ENCODE measurements around the gene PRICKLE4. TPM values are rescaled to one million over a fixed set of nuclear protein-coding genes. Genes with fewer than 3 reads are reported as not detected.

Gene PRICKLE4
- total and polyA plus RNA-seq, 2 experiments from 2014 or later, result 0.80 to 4.0 TPM

DNA sequence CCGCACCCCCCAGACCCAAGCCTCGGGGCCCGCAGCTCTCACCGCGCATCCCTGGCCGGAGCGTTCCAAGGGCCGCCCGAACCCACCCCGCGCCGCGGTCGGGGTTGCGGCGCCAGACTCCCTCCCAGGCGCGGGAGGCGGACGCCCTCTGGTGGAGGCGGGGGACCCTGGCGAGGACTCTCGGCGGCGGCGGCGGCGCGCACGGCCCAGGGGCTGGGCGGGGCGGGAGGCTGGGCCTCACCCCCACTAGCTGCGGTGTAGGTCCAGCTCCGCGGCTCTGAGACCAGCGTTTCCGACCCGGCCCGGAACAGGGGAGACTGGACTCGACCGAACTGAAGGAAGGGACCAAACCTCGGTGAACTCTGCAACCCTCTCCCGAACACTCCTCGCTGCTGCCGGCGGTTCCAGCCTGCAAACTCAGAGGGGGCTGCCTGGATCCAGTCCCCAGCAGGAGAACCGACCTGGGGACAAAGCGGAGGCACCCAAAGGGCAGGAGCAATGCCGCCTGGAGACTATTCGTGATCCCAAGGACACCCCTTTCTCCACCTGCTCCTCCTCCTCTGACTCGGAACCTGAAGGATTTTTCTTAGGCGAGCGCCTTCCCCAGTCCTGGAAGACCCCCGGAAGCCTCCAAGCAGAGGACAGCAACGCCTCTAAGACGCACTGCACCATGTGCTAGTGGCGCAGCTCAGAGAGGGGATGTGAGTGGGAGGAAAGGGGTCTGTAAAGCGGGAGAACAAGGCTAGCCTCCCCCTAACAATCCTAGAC is 6.1 kb downstream of the PRICKLE4 start:
- Histone ChIP-seq H3K36me3 (replicated peaks; ENCODE audit: insufficient read depth, low read depth) (no peaks in the 10 kb centered on the region), H2AFZ (peak overlapping the region; percentile 88), H3K9me2 (replicated peaks; ENCODE audit: insufficient read depth) (no peaks in the 10 kb centered on the region), H3K79me2 (peaks cover 25% of the 10 kb centered on the region), H3K4me1 (ENCODE audit: insufficient read depth) (peaks cover 6% of the 10 kb centered on the region), H3K4me2 (peak overlapping the region; percentile 91), H3K4me3 (peak overlapping the region; percentile 87), H3K27ac (peak overlapping the region; percentile 96), H3K27me3 (no peaks in the 10 kb centered on the region), H4K20me1 (ENCODE audit: insufficient read depth, poor library complexity, severe bottlenecking) (no peaks in the 10 kb centered on the region), H3K9me3 (ENCODE audit: low read depth) (no peaks in the 10 kb centered on the region)
- peak; percentile 94 for DNase-seq (ENCODE audit: low spot score)
- TF ChIP-seq EZH2phosphoT487 (IDR thresholded peaks at IDR 0.05; ENCODE audit: low read depth, severe bottlenecking, unreplicated experiment) (no peak), CTCF (IDR thresholded peaks at IDR 0.05; ENCODE audit: poor library complexity) (peak; percentile 72)
- 1% methylated on average over 54 of the region's 58 CpGs for WGBS (ENCODE audit: low lambda C conversion rate, missing lambda C conversion rate)

DNA sequence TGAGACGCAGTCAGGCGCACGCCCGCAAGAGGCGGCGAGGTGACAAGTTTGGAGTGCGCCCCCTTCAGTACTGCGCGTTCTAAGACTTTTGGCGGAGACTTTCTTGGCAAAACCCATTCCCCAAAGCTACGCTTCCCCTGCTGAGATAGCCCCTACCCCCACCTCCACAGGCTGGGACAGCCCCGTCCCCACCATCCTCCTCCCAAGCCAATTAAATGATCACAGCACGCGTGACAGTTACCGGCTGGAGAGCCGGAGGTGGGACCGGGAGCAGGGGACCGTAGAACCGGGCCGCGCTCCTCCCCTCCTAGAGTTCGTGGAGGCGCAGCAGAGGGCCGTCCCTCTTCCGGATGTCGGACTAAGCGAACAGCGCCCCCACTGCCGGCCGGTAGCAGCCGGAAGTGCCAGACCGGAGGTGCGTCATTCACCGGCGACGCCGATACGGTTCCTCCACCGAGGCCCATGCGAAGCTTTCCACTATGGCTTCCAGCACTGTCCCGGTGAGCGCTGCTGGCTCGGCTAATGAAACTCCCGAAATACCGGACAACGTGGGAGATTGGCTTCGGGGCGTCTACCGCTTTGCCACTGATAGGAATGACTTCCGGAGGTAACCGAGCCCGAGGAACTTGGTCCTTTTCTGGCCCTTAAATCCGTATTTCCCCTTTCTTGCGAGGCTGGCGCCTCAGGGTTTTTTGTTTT is 6.8 kb downstream of the PRICKLE4 start, which contains the start of gene TOMM6:
Gene TOMM6, plus strand, starts transcription at position 476 of the 699 bp plus-strand sequence. Its CDS starts 4 bp downstream, at position 480.
- H3K4me1 ChIP-seq (ENCODE audit: insufficient read depth), result peaks cover 3% of the 10 kb centered on the region
- H3K27me3 ChIP-seq, result no peaks in the 10 kb centered on the region
- no peaks in the 10 kb centered on the region for H4K20me1 ChIP-seq (ENCODE audit: insufficient read depth, poor library complexity, severe bottlenecking)
- H3K4me3 ChIP-seq, result peak within 1 kb of the TSS; percentile 87
- peak within 1 kb of the TSS; percentile 96 for H3K27ac ChIP-seq
- peak; percentile 74 for TF ChIP-seq CTCF (IDR thresholded peaks at IDR 0.05; ENCODE audit: poor library complexity)
- TF ChIP-seq EZH2phosphoT487 (IDR thresholded peaks at IDR 0.05; ENCODE audit: low read depth, severe bottlenecking, unreplicated experiment), result no peak
- H2AFZ ChIP-seq, result peak within 1 kb of the TSS; percentile 88
- DNase-seq (ENCODE audit: low spot score), result peak; percentile 97
- H3K9me2 ChIP-seq (replicated peaks; ENCODE audit: insufficient read depth), result no peaks in the 10 kb centered on the region
- no peaks in the 10 kb centered on the region for H3K36me3 ChIP-seq (replicated peaks; ENCODE audit: insufficient read depth, low read depth)
- H3K9me3 ChIP-seq (ENCODE audit: low read depth), result no peaks in the 10 kb centered on the region
- peak within 1 kb of the TSS; percentile 91 for H3K4me2 ChIP-seq
- WGBS (ENCODE audit: low lambda C conversion rate, missing lambda C conversion rate), result 1% methylated on average over 54 of the region's 55 CpGs
- H3K79me2 ChIP-seq, result peaks cover 25% of the 10 kb centered on the region

GRCh38 chr6:41789390-41789724 is 8.8 kb downstream of the PRICKLE4 start:
- no peak overlapping the region for H3K4me2 ChIP-seq
- H3K4me1 ChIP-seq (ENCODE audit: insufficient read depth), result peaks cover 3% of the 10 kb centered on the region
- no peaks in the 10 kb centered on the region for H3K9me2 ChIP-seq (replicated peaks; ENCODE audit: insufficient read depth)
- peaks cover 25% of the 10 kb centered on the region for H3K79me2 ChIP-seq
- no peak overlapping the region for H3K4me3 ChIP-seq
- 86% methylated on average over 3 of the region's 3 CpGs for WGBS (ENCODE audit: low lambda C conversion rate, missing lambda C conversion rate)
- H2AFZ ChIP-seq, result no peak overlapping the region
- DNase-seq (ENCODE audit: low spot score), result no peak
- H3K9me3 ChIP-seq (ENCODE audit: low read depth), result no peaks in the 10 kb centered on the region
- TF ChIP-seq EZH2phosphoT487 (IDR thresholded peaks at IDR 0.05; ENCODE audit: low read depth, severe bottlenecking, unreplicated experiment) (no peak), CTCF (IDR thresholded peaks at IDR 0.05; ENCODE audit: poor library complexity) (no peak), EZH2 (IDR thresholded peaks at IDR 0.05; ENCODE audit: borderline replicate concordance) (no peak)
- H4K20me1 ChIP-seq (ENCODE audit: insufficient read depth, poor library complexity, severe bottlenecking), result no peaks in the 10 kb centered on the region
- no peak overlapping the region for H3K27ac ChIP-seq
- no peaks in the 10 kb centered on the region for H3K36me3 ChIP-seq (replicated peaks; ENCODE audit: insufficient read depth, low read depth)
- no peaks in the 10 kb centered on the region for H3K27me3 ChIP-seq
